HCT116 (cell line): Measurements from ENCODE around the gene NUCB1. TPM values are rescaled to one million over a fixed set of nuclear protein-coding genes. Genes with fewer than 3 reads are reported as not detected.

ENCODE experiments used
- ATAC-seq: fragments of 200-7000 bp; cut with Tn5 transposase; 2 replicates; pipeline ENCODE4 v1.9.1; 2020; ENCODE audit warnings: mild to moderate bottlenecking, moderate library complexity
- BruUV-seq: library from RNA; stranded (reverse); fragments of 400-500 nt; replicated peaks from 2 replicates; lab custom pipeline; 2021; lab: Mats Ljungman, UMichigan
- CTCF ChIA-PET: fragments of 300-600 bp; sonication (Branson Sonifier 250); formaldehyde crosslinking; loops from one replicate; lab custom pipeline; 2021; ENCODE audit warnings: antibody characterized with exemption; lab: Charles Lee
- POLR2A ChIA-PET: fragments of 300-600, 350-600 bp; sonication (Branson Sonifier 250); formaldehyde crosslinking; loops from one replicate; lab custom pipeline; 2021; ENCODE audit warnings: antibody characterized with exemption; lab: Charles Lee
- RAD21 ChIA-PET, 2 experiments: fragments of 300-600 bp; sonication (Branson Sonifier 250); formaldehyde crosslinking; loops; one replicate each; lab custom pipeline; 2023; ENCODE audit warnings: low total read pairs in 2 of 2; ENCODE audit not compliant: uncharacterized antibody in 2 of 2, unreplicated experiment in 2 of 2, low non-redundant PET in 1 of 2; lab: Charles Lee
- DNase-seq: peaks from one replicate; pipeline ENCODE4 v3.0.0-alpha.2; 2010; ENCODE audit warnings: low read depth, low spot score
- H2AFZ ChIP-seq: fragments of 200-600 bp; shearing (Covaris generic), sonication (generic); 2 replicates; pipeline ENCODE4 v1.6.1; 2017; ENCODE audit warnings: low read depth, mixed run types, mixed read lengths, antibody characterized with exemption, low read length; ENCODE audit not compliant: poor library complexity, severe bottlenecking
- H3K27ac ChIP-seq: 2 replicates; pipeline ENCODE4 v1.5.1; 2012; ENCODE audit warnings: low read depth, low read length
- H3K27me3 ChIP-seq: fragments of 200-600 bp; sonication (generic); 2 replicates; pipeline ENCODE4 v1.6.1; 2016; ENCODE audit warnings: mixed run types, low read length, mixed read lengths; ENCODE audit not compliant: insufficient read depth
- H3K36me3 ChIP-seq, 2 experiments: fragments of 200-500 bp in 1 of 2; fragments of 200-600 bp in 1 of 2; sonication (Bioruptor generic) in 1 of 2; sonication (generic) in 1 of 2; 2 replicates each; pipeline versions ENCODE4 v1.5.1 to v1.6.1; 2014 to 2016; ENCODE audit warnings: low read length in 2 of 2, inconsistent platforms in 1 of 2, mixed read lengths in 1 of 2, mixed run types in 1 of 2; ENCODE audit not compliant: insufficient read depth in 2 of 2, control insufficient read depth in 1 of 2
- H3K4me1 ChIP-seq, 2 experiments: fragments of 200-600 bp in 1 of 2; sonication (generic) in 1 of 2; 2 replicates each; pipeline versions ENCODE4 v1.5.1 to v1.6.1; 2012 to 2017; ENCODE audit warnings: low read length in 2 of 2, inconsistent platforms in 1 of 2, mild to moderate bottlenecking in 1 of 2, mixed read lengths in 1 of 2, mixed run types in 1 of 2, moderate library complexity in 1 of 2; ENCODE audit not compliant: insufficient read depth in 2 of 2, control insufficient read depth in 1 of 2
- H3K4me2 ChIP-seq: fragments of 200-600 bp; sonication (generic); 2 replicates; pipeline ENCODE4 v1.6.1; 2017; ENCODE audit warnings: mixed run types, low read length, mixed read lengths
- H3K4me3 ChIP-seq, 2 experiments: fragments of 200-600 bp in 1 of 2; sonication (generic) in 1 of 2; replicated peaks in 1 of 2; 2 replicates each; pipeline ENCODE4 v1.5.1; 2011 to 2016; ENCODE audit warnings: low read length in 2 of 2, control low read depth in 1 of 2, low read depth in 1 of 2, mild to moderate bottlenecking in 1 of 2, mixed read lengths in 1 of 2, mixed run types in 1 of 2
- H3K79me2 ChIP-seq: fragments of 200-600 bp; sonication (generic); 2 replicates; pipeline ENCODE4 v1.6.1; 2017; ENCODE audit warnings: mild to moderate bottlenecking, mixed run types, low read length, moderate library complexity, mixed read lengths; ENCODE audit not compliant: insufficient read depth
- H3K9ac ChIP-seq: fragments of 200-600 bp; sonication (generic); 2 replicates; pipeline ENCODE4 v1.6.1; 2016; ENCODE audit warnings: low read length, mixed read lengths
- H3K9me2 ChIP-seq: fragments of 200-600 bp; sonication (generic), shearing (Covaris generic); 2 replicates; pipeline ENCODE4 v1.6.1; 2017; ENCODE audit warnings: mixed run types, mild to moderate bottlenecking, moderate library complexity; ENCODE audit not compliant: insufficient read depth
- H3K9me3 ChIP-seq, 2 experiments: fragments of 200-500 bp in 1 of 2; fragments of 200-600 bp in 1 of 2; sonication (Bioruptor generic) in 1 of 2; sonication (generic) in 1 of 2; 2 replicates each; pipeline ENCODE4 v1.6.1; 2014 to 2017; ENCODE audit warnings: low read length in 2 of 2, mixed read lengths in 2 of 2, inconsistent platforms in 1 of 2, low read depth in 1 of 2, mild to moderate bottlenecking in 1 of 2, mixed run types in 1 of 2, moderate library complexity in 1 of 2; ENCODE audit not compliant: control insufficient read depth in 1 of 2, insufficient read depth in 1 of 2
- H4K20me1 ChIP-seq: fragments of 200-600 bp; sonication (generic), shearing (Covaris generic); 2 replicates; pipeline ENCODE4 v1.6.1; 2017; ENCODE audit warnings: mixed run types, mild to moderate bottlenecking, moderate library complexity; ENCODE audit not compliant: insufficient read depth
- CEBPB ChIP-seq: IDR thresholded peaks from 2 replicates; pipeline ENCODE4 v1.6.1; 2012; ENCODE audit warnings: low read depth
- EGR1 ChIP-seq: IDR thresholded peaks from 2 replicates; pipeline ENCODE4 v1.6.1; 2012; ENCODE audit warnings: low read depth
- FOSL1 ChIP-seq: IDR thresholded peaks from 2 replicates; pipeline ENCODE4 v1.6.1; 2012; ENCODE audit warnings: low read depth
- JUND ChIP-seq: IDR thresholded peaks from 2 replicates; pipeline ENCODE4 v1.6.1; 2012
- POLR2AphosphoS5 ChIP-seq: IDR thresholded peaks from 2 replicates; pipeline ENCODE4 v1.6.1; 2011; ENCODE audit warnings: mild to moderate bottlenecking, low read depth, low read length, moderate library complexity
- RAD21 ChIP-seq: IDR thresholded peaks from 2 replicates; pipeline ENCODE4 v1.6.1; 2012; ENCODE audit warnings: low read depth, mild to moderate bottlenecking
- SIN3A ChIP-seq: IDR thresholded peaks from 2 replicates; pipeline ENCODE4 v1.6.1; 2012; ENCODE audit warnings: low read depth
- SP1 ChIP-seq: IDR thresholded peaks from 2 replicates; pipeline ENCODE4 v1.6.1; 2012; ENCODE audit warnings: low read depth
- SRF ChIP-seq: IDR thresholded peaks from 2 replicates; pipeline ENCODE4 v1.6.1; 2012; ENCODE audit warnings: low read depth
- TCF7L2 ChIP-seq: IDR thresholded peaks from 2 replicates; pipeline ENCODE4 v1.7.0; 2011; ENCODE audit warnings: borderline replicate concordance, inconsistent platforms; ENCODE audit not compliant: insufficient read depth, insufficient read length; ENCODE audit errors: extremely low read depth
- YY1 ChIP-seq: IDR thresholded peaks from 2 replicates; pipeline ENCODE4 v1.6.1; 2011; ENCODE audit warnings: low read length, low read depth, moderate library complexity, mild to moderate bottlenecking; ENCODE audit not compliant: insufficient replicate concordance; ENCODE audit errors: extremely low read depth
- intact Hi-C: fragments of 100-400 bp; cut with micrococcal nuclease; formaldehyde crosslinking; loops from 2 replicates; pipeline ENCODE4 v1.10.0; 2022
- total RNA-seq: library from RNA; stranded (reverse); gene quantifications from one replicate; pipeline ENCODE4 v1.2.1, GENCODE V29; 2021; ENCODE audit not compliant: unreplicated experiment
- TF ChIP-seq, protein P1 (sequence below): IDR thresholded peaks from 2 replicates; pipeline ENCODE4 v1.6.1; 2011; ENCODE audit warnings: mild to moderate bottlenecking, low read length, moderate library complexity; ENCODE audit not compliant: insufficient replicate concordance; ENCODE audit errors: extremely low read depth
- TF ChIP-seq, protein P2 (sequence below): IDR thresholded peaks from 2 replicates; pipeline ENCODE4 v1.6.1; 2012
- TF ChIP-seq, protein P3 (sequence below): IDR thresholded peaks from 2 replicates; pipeline ENCODE4 v1.6.1; 2012
- TF ChIP-seq, protein P4 (sequence below), 3 experiments: fragments of 200-600 bp in 1 of 3; sonication (generic) in 1 of 3; IDR thresholded peaks in 2 of 3; conservative IDR thresholded peaks in 1 of 3; 2 replicates each; pipeline ENCODE4 v1.5.1; 2012 to 2017; ENCODE audit warnings: low read depth in 2 of 3, low read length in 2 of 3, antibody characterized with exemption in 1 of 3, borderline replicate concordance in 1 of 3, control low read depth in 1 of 3, mild to moderate bottlenecking in 1 of 3, mixed read lengths in 1 of 3, mixed run types in 1 of 3, moderate library complexity in 1 of 3; ENCODE audit not compliant: insufficient read depth in 1 of 3

The NUCB1 gene
- total RNA-seq, 1 experiment from 2014 or later, result 88.8 TPM

DNA sequence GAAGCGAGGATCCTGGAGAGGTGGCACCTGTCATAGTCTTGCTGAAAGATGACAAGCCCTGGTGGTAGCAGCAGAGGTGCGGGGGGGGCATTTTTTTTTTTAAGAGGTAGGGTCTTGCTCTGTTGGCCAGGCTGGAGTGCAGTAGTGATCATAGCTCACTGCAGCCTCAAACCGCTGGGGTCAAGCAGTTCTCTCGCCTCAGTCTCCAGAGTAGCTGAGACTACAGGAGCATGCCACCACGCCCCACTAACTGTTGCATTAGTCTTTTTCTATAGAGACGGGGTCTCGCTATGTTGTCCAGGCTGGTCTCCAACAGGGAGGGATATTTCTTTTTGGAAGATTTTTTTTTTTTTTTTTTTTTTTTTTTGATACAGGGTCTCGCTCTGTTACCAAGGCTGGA is 57.9 kb downstream of the NUCB1 start (continued):
- TF ChIP-seq, protein P1, sequence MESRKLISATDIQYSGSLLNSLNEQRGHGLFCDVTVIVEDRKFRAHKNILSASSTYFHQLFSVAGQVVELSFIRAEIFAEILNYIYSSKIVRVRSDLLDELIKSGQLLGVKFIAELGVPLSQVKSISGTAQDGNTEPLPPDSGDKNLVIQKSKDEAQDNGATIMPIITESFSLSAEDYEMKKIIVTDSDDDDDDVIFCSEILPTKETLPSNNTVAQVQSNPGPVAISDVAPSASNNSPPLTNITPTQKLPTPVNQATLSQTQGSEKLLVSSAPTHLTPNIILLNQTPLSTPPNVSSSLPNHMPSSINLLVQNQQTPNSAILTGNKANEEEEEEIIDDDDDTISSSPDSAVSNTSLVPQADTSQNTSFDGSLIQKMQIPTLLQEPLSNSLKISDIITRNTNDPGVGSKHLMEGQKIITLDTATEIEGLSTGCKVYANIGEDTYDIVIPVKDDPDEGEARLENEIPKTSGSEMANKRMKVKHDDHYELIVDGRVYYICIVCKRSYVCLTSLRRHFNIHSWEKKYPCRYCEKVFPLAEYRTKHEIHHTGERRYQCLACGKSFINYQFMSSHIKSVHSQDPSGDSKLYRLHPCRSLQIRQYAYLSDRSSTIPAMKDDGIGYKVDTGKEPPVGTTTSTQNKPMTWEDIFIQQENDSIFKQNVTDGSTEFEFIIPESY, result no peak
- TF ChIP-seq JUND, result no peak

DNA sequence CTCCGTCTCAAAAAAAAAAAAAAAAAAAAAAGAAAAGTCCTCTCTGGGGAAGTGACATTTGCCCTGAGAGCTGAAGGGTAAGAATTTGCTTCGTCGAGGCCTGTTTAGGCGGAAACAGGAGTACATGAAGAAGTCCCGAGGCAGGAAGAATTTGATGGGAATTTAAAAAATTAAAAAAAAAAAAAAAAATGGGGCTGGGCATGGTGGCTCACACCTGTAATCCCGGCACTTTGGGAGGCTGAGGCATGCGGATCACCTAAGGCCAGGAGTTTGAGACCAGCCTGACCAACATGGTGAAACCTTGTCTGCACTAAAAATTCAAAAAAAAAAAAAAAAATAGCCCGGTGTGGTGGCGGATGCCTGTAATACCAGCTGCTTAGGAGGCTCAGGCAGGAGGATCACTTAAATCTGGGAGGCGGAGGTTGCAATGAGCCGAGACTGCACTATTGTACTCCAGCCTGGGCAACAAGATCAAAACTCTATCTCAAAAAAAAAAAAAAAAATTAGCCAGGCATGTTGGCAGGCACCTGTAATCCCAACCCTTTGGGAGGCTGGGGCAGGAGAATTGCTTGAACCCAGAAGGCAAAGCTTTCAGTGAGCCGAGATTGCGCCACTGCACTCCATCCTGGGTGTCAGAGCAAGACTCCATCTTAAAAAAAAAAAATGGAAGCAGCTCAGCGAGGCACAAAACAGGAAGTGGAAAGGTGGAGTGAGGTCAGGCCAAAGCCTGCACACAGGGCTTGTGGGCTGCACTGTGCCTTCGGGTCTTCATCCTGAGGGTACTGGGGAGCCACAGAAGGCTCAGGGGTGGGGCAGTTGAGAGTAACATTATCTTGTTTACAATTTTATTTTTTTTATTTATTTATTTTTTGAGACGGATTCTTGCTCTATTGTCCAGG is 59.5 kb downstream of the NUCB1 start:
- Histone ChIP-seq H3K9me3 (no peaks in the 10 kb centered on the region), H3K79me2 (peaks cover 16% of the 10 kb centered on the region), H3K9me2 (no peaks in the 10 kb centered on the region), H3K27me3 (no peaks in the 10 kb centered on the region), H3K9ac (no peak overlapping the region), H3K4me1 (peaks cover 38 to 54% of the 10 kb centered on the region in 2 experiments), H3K36me3 (peaks cover 0 to 4% of the 10 kb centered on the region in 2 experiments; a peak in 1 of 4 replicates), H3K4me2 (no peak overlapping the region), H3K27ac (no peak overlapping the region), H3K4me3 (no peak overlapping the region), H4K20me1 (no peaks in the 10 kb centered on the region), H2AFZ (no peak overlapping the region)
- BruUV-seq, result no TSS peak
- ChIA-PET POLR2A (interaction anchor here (0.6 kb wide), 1 partner anchor 971 kb away, joined by 4 read pairs; no protein-coding TSS in a partner anchor), RAD21 (interaction anchor here in 1 of 2 experiments (0.7 kb wide), 1 partner anchor 201 kb away, joined by 6 read pairs; no protein-coding TSS in a partner anchor), CTCF (interaction anchor here (0.8 to 1.1 kb wide), 2 partner anchors 11 to 34 kb away, joined by 3 to 4 read pairs; partner anchors contain the start of genes GYS1 and RUVBL2)
- ATAC-seq (no peak), DNase-seq (no peak)
- TF ChIP-seq FOSL1, result no peak
- TF ChIP-seq, protein P2, sequence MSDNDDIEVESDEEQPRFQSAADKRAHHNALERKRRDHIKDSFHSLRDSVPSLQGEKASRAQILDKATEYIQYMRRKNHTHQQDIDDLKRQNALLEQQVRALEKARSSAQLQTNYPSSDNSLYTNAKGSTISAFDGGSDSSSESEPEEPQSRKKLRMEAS, result no peak
- TF ChIP-seq, protein P3, sequence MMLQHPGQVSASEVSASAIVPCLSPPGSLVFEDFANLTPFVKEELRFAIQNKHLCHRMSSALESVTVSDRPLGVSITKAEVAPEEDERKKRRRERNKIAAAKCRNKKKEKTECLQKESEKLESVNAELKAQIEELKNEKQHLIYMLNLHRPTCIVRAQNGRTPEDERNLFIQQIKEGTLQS, result no peak
- no peak for TF ChIP-seq SIN3A
- TF ChIP-seq, protein P4, sequence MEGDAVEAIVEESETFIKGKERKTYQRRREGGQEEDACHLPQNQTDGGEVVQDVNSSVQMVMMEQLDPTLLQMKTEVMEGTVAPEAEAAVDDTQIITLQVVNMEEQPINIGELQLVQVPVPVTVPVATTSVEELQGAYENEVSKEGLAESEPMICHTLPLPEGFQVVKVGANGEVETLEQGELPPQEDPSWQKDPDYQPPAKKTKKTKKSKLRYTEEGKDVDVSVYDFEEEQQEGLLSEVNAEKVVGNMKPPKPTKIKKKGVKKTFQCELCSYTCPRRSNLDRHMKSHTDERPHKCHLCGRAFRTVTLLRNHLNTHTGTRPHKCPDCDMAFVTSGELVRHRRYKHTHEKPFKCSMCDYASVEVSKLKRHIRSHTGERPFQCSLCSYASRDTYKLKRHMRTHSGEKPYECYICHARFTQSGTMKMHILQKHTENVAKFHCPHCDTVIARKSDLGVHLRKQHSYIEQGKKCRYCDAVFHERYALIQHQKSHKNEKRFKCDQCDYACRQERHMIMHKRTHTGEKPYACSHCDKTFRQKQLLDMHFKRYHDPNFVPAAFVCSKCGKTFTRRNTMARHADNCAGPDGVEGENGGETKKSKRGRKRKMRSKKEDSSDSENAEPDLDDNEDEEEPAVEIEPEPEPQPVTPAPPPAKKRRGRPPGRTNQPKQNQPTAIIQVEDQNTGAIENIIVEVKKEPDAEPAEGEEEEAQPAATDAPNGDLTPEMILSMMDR (IDR thresholded peaks at IDR 0.05 in 2 of 3, conservative IDR thresholded peaks at IDR 0.05 in 1 of 3; ENCODE audit: borderline replicate concordance in 1 of 3, insufficient read depth in 1 of 3, low read depth in 2 of 3, low read length in 2 of 3), result no peak
- no peak for TF ChIP-seq TCF7L2
- TF ChIP-seq YY1, result no peak
- no peak for TF ChIP-seq RAD21
- TF ChIP-seq EGR1, result no peak
- TF ChIP-seq SP1, result no peak
- TF ChIP-seq POLR2AphosphoS5, result no peak
- TF ChIP-seq CEBPB, result no peak
- no peak for TF ChIP-seq SRF
- intact Hi-C loops, result no loop called here
